Cerebellar cortex (tissue), 1 donor: ENCODE results near the gene ANGEL1.
A peak's percentile ranks its signal among the peaks of the same experiment; 100 is the strongest.

Source experiments
- DNase-seq: peaks from one replicate; pipeline ENCODE4 v3.0.0-alpha.2; 2015; ENCODE audit warnings: low spot score

Gene ANGEL1, protein sequence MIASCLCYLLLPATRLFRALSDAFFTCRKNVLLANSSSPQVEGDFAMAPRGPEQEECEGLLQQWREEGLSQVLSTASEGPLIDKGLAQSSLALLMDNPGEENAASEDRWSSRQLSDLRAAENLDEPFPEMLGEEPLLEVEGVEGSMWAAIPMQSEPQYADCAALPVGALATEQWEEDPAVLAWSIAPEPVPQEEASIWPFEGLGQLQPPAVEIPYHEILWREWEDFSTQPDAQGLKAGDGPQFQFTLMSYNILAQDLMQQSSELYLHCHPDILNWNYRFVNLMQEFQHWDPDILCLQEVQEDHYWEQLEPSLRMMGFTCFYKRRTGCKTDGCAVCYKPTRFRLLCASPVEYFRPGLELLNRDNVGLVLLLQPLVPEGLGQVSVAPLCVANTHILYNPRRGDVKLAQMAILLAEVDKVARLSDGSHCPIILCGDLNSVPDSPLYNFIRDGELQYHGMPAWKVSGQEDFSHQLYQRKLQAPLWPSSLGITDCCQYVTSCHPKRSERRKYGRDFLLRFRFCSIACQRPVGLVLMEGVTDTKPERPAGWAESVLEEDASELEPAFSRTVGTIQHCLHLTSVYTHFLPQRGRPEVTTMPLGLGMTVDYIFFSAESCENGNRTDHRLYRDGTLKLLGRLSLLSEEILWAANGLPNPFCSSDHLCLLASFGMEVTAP

GRCh38 chr14:76812422-76813383 is at the start of gene ANGEL1:
Gene ANGEL1 (minus strand): TSS chr14:76812882. CDS start chr14:76812827, 55 bp downstream.
- DNase-seq, result peak; percentile 93

DNA sequence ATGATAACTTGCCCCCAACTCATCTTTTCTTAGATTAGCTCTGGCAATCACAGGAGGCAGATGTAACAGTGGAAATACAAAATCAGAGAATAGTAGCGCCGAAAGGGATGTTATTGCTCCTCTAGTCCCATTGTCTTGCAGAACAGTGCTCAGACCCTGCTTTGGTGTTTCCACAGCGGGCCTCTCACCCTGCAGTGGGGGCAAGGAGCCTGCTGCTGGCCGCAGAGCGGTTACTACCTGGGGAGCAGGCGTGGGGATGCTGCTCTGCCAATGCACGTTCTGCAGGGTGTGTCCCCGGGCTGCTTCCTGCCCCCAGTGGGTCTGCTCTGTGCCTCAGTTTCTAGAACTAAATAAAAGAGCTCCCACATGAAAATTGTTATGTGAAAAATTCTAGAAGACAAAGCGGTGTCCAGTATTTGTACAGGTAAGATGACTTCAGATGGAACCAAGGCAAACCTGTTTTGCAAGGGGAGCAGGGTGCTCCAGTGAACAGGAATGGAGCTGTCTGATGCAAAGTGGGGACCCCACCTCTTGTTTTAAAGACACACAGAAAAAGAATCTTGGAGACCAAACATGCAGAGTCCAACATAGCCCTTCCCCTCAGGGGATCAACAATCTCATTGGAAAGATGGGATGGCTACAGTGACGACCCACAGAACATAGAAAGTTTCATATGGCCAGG is 49.0 kb upstream of the ANGEL1 start:
- no peak for DNase-seq

- DNase-seq, result no peak
These were observed 44.1 kb upstream of the ANGEL1 start for GRCh38 chr14:76856769-76857168.

- DNase-seq, result no peak
These were observed 42.4 kb upstream of the ANGEL1 start for GRCh38 chr14:76855066-76855465.

DNA sequence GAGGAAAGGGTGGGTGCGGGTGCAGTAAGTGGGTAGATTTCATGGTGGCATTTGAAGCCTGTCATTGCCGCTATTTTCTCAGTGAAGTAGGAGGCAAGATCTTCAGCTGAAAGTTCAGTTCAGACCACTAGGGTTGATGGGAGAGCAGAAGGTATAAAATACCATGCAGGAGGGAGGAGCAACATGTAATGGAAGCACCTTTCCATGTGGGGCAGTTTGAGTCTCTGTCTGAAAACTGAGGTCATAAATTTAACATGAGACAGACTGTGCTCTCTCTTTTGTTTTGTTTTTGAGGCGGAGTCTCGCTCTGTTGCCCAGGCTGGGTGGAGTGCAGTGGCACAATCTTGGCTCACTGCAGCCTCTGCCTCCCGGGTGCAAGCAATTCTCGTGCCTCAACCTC is 36.2 kb upstream of the ANGEL1 start:
- no peak for DNase-seq

DNA sequence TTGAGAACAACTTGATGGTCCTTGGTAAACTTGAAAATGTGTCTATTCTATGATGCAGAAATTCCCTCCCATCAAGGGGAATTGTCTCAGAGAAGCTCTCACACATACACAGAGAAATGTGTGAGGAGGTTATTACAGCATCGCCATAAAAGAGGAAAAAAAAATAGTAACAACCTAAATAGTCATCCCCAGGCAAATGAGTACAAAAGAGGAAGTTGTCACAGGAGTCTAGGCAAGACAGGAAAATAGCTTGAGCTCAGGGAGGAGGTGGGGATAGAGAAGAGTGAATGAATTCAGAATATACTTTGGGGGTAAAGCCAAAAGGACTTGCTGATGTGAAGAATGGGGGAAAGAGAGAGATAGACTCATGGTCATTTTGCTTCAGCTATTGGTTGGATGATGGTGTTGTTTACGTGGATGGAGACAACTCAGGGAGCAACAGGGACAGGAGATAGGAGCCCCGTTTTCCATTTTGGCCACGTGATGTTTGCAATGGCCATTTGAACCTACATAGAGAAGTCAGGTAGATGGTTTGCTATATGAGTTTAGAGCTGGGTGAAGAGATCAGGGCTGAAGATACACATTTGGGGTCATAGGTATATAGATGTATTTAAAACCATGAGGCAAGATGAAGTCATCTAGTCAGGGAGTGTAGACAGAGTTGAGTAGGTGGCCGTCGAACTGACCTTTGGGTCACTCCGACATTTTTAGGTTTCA is 33.8 kb upstream of the ANGEL1 start:
- DNase-seq, result no peak

- no peak for DNase-seq
These were observed 31.5 kb upstream of the ANGEL1 start for GRCh38 chr14:76844223-76844622.

- no peak for DNase-seq
These were observed 29.7 kb upstream of the ANGEL1 start for GRCh38 chr14:76842414-76842813.

DNA sequence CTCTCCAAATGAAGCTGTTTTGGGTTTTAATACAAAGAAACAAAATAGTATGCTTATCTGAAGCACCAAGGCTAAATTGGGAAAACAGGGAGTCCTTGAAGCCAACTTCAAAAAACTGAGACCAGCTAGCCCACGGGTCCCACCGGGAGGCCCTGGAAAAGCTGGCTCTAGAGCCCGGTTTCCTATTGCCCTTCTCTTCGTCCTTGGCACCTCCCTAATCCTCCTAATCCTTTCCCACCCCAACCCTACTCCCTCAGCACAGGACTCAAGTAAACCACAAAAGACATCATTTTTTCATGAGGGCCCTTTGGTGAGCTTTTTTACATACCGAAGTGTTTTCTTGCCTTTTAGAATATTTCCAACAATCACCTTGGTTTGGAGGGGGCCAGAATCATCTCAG is 24.8 kb upstream of the ANGEL1 start:
- no peak for DNase-seq

GRCh38 chr14:76836029-76836630 is 23.4 kb upstream of the ANGEL1 start:
- DNase-seq, result no peak

DNA sequence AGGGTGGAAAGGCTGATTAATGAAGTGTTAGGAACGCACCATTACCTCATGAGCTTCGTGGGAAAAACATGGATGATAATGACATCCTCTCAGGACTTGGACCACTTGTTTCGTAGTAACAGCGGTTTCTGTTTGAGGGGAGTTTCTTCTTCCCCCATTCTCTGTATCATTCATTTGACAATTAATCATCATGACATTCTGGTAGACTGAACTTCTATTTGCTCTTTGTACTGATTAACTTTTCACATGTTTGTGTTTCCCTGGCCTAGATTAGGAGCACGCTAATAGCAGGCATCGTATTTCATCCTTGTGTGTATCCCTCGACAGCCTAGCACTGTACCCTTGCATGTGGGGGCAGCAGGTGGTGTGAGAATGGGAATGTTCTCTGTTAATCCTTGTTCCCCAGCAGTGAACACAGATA is 21.6 kb upstream of the ANGEL1 start:
- DNase-seq, result no peak

GRCh38 chr14:76833011-76833410 is 20.3 kb upstream of the ANGEL1 start:
- no peak for DNase-seq

DNA sequence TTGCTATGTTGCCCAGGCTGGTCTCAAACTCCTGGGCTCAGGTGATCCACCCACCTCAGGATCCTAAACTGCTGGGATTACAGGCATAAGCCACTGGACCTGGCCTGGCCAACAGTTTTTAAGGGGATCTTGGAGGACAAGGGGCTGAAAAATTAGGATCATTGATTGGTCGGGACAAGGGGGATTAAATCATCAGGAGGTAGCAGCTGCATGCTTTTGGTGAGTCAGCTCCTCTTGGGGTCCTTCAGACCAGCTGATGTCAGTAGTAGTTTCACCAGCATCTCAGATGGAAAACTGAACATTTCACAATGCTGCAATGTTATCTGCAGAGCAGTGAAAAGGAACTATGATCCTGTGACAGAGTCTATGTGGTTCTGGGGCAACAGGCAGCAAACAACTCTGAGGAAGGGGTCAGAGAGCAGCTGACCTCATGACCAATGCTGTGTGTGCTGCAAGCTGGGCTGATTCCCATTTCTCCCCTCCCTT is 19.9 kb upstream of the ANGEL1 start:
- no peak for DNase-seq

DNA sequence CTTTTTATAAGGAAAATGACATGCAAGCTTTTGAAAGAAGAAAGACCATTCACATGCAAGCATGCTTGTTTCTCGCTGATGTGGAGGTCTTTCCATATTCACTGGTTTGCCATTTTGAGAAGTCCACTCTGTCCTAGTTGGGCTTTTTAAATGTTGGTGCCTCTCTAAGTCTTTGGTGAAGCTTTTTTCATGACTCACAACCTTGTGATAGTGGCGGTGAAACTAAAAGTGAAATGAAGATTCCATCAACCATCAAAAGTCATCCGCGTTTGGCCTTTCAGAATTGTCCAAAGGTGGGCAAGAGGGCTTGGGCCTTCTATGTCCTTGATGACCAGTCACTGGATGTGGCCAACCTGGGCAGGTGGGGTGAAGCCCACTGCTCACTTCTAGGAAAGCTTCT is 17.9 kb upstream of the ANGEL1 start:
- no peak for DNase-seq

DNA sequence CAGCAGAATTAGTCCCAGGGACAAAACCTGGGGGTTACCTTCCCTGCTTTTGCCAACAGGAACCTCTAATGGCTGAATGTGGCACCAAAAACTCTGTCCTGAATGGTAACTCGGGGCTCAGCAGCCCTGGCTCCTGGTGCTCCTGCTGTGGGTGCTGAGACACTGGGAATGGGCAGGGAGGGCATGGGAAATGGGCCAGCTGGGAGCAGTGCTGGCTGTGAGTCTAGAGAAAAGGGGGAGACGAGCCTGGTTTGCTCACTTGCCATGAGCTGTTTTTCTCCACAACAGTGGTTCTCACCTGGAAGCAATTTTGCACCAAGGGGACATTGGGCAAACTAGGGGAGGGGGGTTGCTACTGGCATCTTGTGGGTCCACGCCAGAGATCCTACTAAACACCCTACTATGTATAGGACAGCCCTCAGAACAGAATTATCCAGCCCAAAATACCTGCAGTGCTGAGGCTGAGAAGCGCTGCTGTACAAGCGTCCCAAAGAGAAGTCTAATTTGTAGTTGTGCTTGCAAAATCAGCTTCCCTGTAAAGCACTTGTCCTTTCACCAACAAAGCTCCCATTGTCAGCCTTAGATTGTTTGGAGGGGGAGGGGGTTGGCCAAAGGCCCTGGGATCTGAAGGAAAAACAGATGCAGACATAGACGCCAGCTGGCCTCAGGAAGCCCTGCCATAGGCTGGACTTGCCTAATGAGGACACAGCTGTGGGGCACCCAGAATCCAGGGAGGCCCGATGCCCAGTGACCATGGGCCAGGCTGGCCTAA is 17.2 kb upstream of the ANGEL1 start:
- DNase-seq, result no peak

DNA sequence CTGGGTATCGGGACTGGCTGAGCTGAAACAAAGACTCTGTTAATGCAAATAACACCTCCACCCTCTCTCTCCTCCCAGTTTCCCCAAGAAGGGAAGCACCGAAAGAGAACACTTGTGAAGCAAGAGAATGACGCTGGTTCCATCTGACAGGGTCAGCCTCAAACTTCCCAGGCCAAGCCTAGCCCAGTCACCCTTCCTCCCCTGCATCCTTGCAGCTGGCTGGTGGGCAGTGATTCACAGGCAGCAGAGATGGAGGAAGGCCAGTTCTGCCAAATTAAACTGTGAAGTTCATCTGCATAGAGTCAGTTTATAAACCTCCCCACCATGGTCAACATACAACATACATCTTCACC is 16.3 kb upstream of the ANGEL1 start:
- no peak for DNase-seq

DNA sequence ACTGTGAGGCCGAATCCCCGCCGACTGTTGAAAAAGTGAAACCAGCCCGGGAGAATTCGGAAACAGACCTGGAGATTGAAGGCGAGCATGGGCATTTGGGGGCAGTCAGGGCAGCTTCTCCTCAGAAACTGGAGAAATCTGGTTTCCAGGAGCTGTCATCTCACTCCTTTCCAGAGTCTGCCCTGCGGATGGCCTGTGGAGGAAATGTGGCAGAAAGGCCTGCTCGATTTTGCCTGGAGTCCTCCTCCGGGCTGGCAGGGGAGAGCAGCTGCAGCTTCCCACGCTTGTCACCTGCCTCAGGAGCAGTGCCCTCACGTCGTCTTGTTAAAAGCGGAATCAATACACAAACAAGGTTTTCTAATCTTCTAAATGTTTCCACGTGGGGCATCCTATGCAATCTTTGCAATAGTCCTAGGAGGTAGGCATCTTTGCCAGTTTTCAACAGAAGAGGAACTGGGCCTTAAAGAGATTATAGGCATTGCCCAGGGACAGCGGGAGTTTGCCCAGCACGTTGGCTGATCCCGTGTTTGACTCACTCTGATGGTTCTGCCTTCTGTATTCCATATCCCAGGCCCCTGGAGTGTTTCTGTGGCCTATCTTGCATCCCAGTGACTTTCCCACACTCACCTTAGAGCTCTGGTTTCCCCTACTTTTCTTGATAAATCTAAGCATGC is 15.8 kb upstream of the ANGEL1 start:
- DNase-seq, result peak; percentile 18

- no peak for DNase-seq
These were observed 15.1 kb upstream of the ANGEL1 start for GRCh38 chr14:76827696-76828296.

DNA sequence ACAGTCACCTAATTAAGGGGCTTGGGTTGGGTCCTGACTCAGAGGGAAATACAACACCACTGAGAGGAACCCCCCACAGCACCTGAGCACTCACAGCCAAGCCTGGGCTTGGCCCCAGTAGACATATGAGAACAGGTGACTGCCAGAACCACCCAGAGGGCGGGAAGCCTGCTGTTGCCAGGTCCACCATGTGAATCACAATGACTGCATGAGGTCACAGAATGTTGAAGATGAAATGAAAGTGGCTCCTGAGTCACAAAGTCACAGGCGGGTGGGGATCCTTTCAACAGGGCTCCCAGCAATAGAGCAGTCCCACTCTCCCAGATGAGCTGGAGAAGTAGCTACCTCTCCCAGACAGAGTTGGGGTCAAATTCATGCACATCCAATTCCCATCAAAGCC is 13.4 kb upstream of the ANGEL1 start, which contains the start of gene LRRC74A:
Gene LRRC74A (plus strand): TSS at position 287 of the 400 bp plus-strand sequence. CDS start 290 bp downstream, outside the sequence.
- no peak for DNase-seq
